ENCODE data around the gene RAE1.

- TF ChIP-seq CTCF (IDR thresholded peaks at IDR 0.05 in 4 of 5, conservative IDR thresholded peaks at IDR 0.05 in 1 of 5) (no peak), POLR2A (IDR thresholded peaks at IDR 0.05) (no peak)
These were observed 37.8 kb upstream of the RAE1 start for GRCh38 chr20:57313230-57313629.
